ENCODE measurements around the gene MUC2. TPM values are rescaled to one million over a fixed set of nuclear protein-coding genes. Genes with fewer than 3 reads are reported as not detected.

The MUC2 gene
- polyA plus RNA-seq, 4 donors = 3.0 to 239 (median 30.8) TPM

- WGBS, 3 donors = 95 to 100% (median 96%) methylated on average over 1 of the region's 1 CpG
- H3K9me3 ChIP-seq (ENCODE audit: control insufficient read depth in 2 of 2, insufficient read depth in 1 of 2, low read depth in 1 of 2, low read length in 1 of 2) = no peaks in the 10 kb centered on the region
- no peak overlapping the region for H3K4me3 ChIP-seq (ENCODE audit: low read depth in 1 of 3, low read length in 3 of 3)
- no peaks in the 10 kb centered on the region for H3K27me3 ChIP-seq (ENCODE audit: control insufficient read depth in 3 of 3, insufficient read depth in 3 of 3, low read length in 3 of 3)
- DNase-seq (no peak), FAIRE-seq (no peak)
- peaks cover 0 to 6% (median 0%) of the 10 kb centered on the region in 3 donors for H3K36me3 ChIP-seq (ENCODE audit: control insufficient read depth in 3 of 3, insufficient read depth in 2 of 3, low read depth in 1 of 3, low read length in 3 of 3)
- H3K4me1 ChIP-seq (ENCODE audit: control insufficient read depth in 3 of 3, insufficient read depth in 2 of 3, low read depth in 1 of 3, low read length in 2 of 3) = no peaks in the 10 kb centered on the region
- no peak overlapping the region for H3K27ac ChIP-seq (ENCODE audit: low read depth in 1 of 3, low read length in 2 of 3)
Measured at GRCh38 chr11:1106387-1106786, 31.7 kb downstream of the MUC2 start.

- H3K27ac ChIP-seq (ENCODE audit: low read depth in 1 of 3, low read length in 2 of 3) = no peak overlapping the region
- DNase-seq (no peak), FAIRE-seq (no peak)
- no peak overlapping the region for H3K4me3 ChIP-seq (ENCODE audit: low read depth in 1 of 3, low read length in 3 of 3)
- no peaks in the 10 kb centered on the region for H3K4me1 ChIP-seq (ENCODE audit: control insufficient read depth in 3 of 3, insufficient read depth in 2 of 3, low read depth in 1 of 3, low read length in 2 of 3)
- peaks cover 0 to 6% (median 0%) of the 10 kb centered on the region in 3 donors for H3K36me3 ChIP-seq (ENCODE audit: control insufficient read depth in 3 of 3, insufficient read depth in 2 of 3, low read depth in 1 of 3, low read length in 3 of 3)
- WGBS, 3 donors = 79 to 80% (median 80%) methylated on average over 27 to 32 of the region's 32 CpGs
- H3K27me3 ChIP-seq (ENCODE audit: control insufficient read depth in 3 of 3, insufficient read depth in 3 of 3, low read length in 3 of 3) = no peaks in the 10 kb centered on the region
- H3K9me3 ChIP-seq (ENCODE audit: control insufficient read depth in 2 of 2, insufficient read depth in 1 of 2, low read depth in 1 of 2, low read length in 1 of 2) = no peaks in the 10 kb centered on the region
Measured at GRCh38 chr11:1107316-1108245, 32.9 kb downstream of the MUC2 start.

GRCh38 chr11:1108246-1108900 is 33.7 kb downstream of the MUC2 start:
- Histone ChIP-seq H3K9me3 (ENCODE audit: control insufficient read depth in 2 of 2, insufficient read depth in 1 of 2, low read depth in 1 of 2, low read length in 1 of 2) (no peaks in the 10 kb centered on the region), H3K36me3 (ENCODE audit: control insufficient read depth in 3 of 3, insufficient read depth in 2 of 3, low read depth in 1 of 3, low read length in 3 of 3) (peaks cover 0 to 6% (median 0%) of the 10 kb centered on the region in 3 donors), H3K27ac (ENCODE audit: low read depth in 1 of 3, low read length in 2 of 3) (no peak overlapping the region), H3K27me3 (ENCODE audit: control insufficient read depth in 3 of 3, insufficient read depth in 3 of 3, low read length in 3 of 3) (no peaks in the 10 kb centered on the region), H3K4me3 (ENCODE audit: low read depth in 1 of 3, low read length in 3 of 3) (no peak overlapping the region), H3K4me1 (ENCODE audit: control insufficient read depth in 3 of 3, insufficient read depth in 2 of 3, low read depth in 1 of 3, low read length in 2 of 3) (no peaks in the 10 kb centered on the region)
- WGBS, 3 donors = 78 to 86% (median 78%) methylated on average over 21 to 29 of the region's 29 CpGs
- FAIRE-seq (no peak), DNase-seq (no peak)

- H3K4me1 ChIP-seq (ENCODE audit: control insufficient read depth in 3 of 3, insufficient read depth in 2 of 3, low read depth in 1 of 3, low read length in 2 of 3) = no peaks in the 10 kb centered on the region
- FAIRE-seq (no peak), DNase-seq (no peak)
- no peak overlapping the region for H3K4me3 ChIP-seq (ENCODE audit: low read depth in 1 of 3, low read length in 3 of 3)
- H3K27ac ChIP-seq (ENCODE audit: low read depth in 1 of 3, low read length in 2 of 3) = no peak overlapping the region
- WGBS, 3 donors = 77 to 81% (median 80%) methylated on average over 24 to 28 of the region's 28 CpGs
- no peaks in the 10 kb centered on the region for H3K9me3 ChIP-seq (ENCODE audit: control insufficient read depth in 2 of 2, insufficient read depth in 1 of 2, low read depth in 1 of 2, low read length in 1 of 2)
- no peaks in the 10 kb centered on the region for H3K27me3 ChIP-seq (ENCODE audit: control insufficient read depth in 3 of 3, insufficient read depth in 3 of 3, low read length in 3 of 3)
- H3K36me3 ChIP-seq (ENCODE audit: control insufficient read depth in 3 of 3, insufficient read depth in 2 of 3, low read depth in 1 of 3, low read length in 3 of 3) = peaks cover 0 to 6% (median 0%) of the 10 kb centered on the region in 3 donors
Measured at GRCh38 chr11:1109101-1109917, 34.6 kb downstream of the MUC2 start.

- WGBS, 3 donors = 87 to 90% (median 89%) methylated on average over 36 to 39 of the region's 39 CpGs
- no peak for FAIRE-seq
Measured at GRCh38 chr11:1109918-1110705, 35.4 kb downstream of the MUC2 start.

GRCh38 chr11:1111545-1112212 is 37.0 kb downstream of the MUC2 start:
- Histone ChIP-seq H3K4me1 (ENCODE audit: control insufficient read depth in 3 of 3, insufficient read depth in 2 of 3, low read depth in 1 of 3, low read length in 2 of 3) (no peaks in the 10 kb centered on the region), H3K36me3 (ENCODE audit: control insufficient read depth in 3 of 3, insufficient read depth in 2 of 3, low read depth in 1 of 3, low read length in 3 of 3) (peaks cover 0 to 5% (median 0%) of the 10 kb centered on the region in 3 donors), H3K9me3 (ENCODE audit: control insufficient read depth in 2 of 2, insufficient read depth in 1 of 2, low read depth in 1 of 2, low read length in 1 of 2) (no peaks in the 10 kb centered on the region), H3K4me3 (ENCODE audit: low read depth in 1 of 3, low read length in 3 of 3) (no peak overlapping the region), H3K27ac (ENCODE audit: low read depth in 1 of 3, low read length in 2 of 3) (no peak overlapping the region), H3K27me3 (ENCODE audit: control insufficient read depth in 3 of 3, insufficient read depth in 3 of 3, low read length in 3 of 3) (no peaks in the 10 kb centered on the region)
- FAIRE-seq (no peak), DNase-seq (peak in 1 of 2 donors; percentile 15)
- 49 to 79% (median 54%) methylated on average over 10 of the region's 10 CpGs for WGBS, 3 donors

More at GRCh38 chr11:1109918-1110705, 35.4 kb downstream of the MUC2 start:
- Histone ChIP-seq H3K4me1 (ENCODE audit: control insufficient read depth in 3 of 3, insufficient read depth in 2 of 3, low read depth in 1 of 3, low read length in 2 of 3) (no peaks in the 10 kb centered on the region), H3K9me3 (ENCODE audit: control insufficient read depth in 2 of 2, insufficient read depth in 1 of 2, low read depth in 1 of 2, low read length in 1 of 2) (no peaks in the 10 kb centered on the region), H3K27ac (ENCODE audit: low read depth in 1 of 3, low read length in 2 of 3) (no peak overlapping the region), H3K27me3 (ENCODE audit: control insufficient read depth in 3 of 3, insufficient read depth in 3 of 3, low read length in 3 of 3) (no peaks in the 10 kb centered on the region), H3K4me3 (ENCODE audit: low read depth in 1 of 3, low read length in 3 of 3) (no peak overlapping the region), H3K36me3 (ENCODE audit: control insufficient read depth in 3 of 3, insufficient read depth in 2 of 3, low read depth in 1 of 3, low read length in 3 of 3) (peaks cover 0 to 6% (median 0%) of the 10 kb centered on the region in 3 donors)
- DNase-seq = no peak

- Histone ChIP-seq H3K4me1 (ENCODE audit: control insufficient read depth in 3 of 3, insufficient read depth in 2 of 3, low read depth in 1 of 3, low read length in 2 of 3) (no peaks in the 10 kb centered on the region), H3K9me3 (ENCODE audit: control insufficient read depth in 2 of 2, insufficient read depth in 1 of 2, low read depth in 1 of 2, low read length in 1 of 2) (no peaks in the 10 kb centered on the region), H3K36me3 (ENCODE audit: control insufficient read depth in 3 of 3, insufficient read depth in 2 of 3, low read depth in 1 of 3, low read length in 3 of 3) (peaks cover 0 to 2% (median 0%) of the 10 kb centered on the region in 3 donors), H3K27me3 (ENCODE audit: control insufficient read depth in 3 of 3, insufficient read depth in 3 of 3, low read length in 3 of 3) (no peaks in the 10 kb centered on the region), H3K27ac (ENCODE audit: low read depth in 1 of 3, low read length in 2 of 3) (no peak overlapping the region), H3K4me3 (ENCODE audit: low read depth in 1 of 3, low read length in 3 of 3) (no peak overlapping the region)
- DNase-seq (peak in 1 of 2 donors; percentile 20), FAIRE-seq (no peak)
- 90 to 93% (median 92%) methylated on average over 11 to 14 of the region's 14 CpGs for WGBS, 3 donors
Measured at GRCh38 chr11:1112351-1113191, 37.9 kb downstream of the MUC2 start.

Measured in small intestine (tissue), 7 donors.